GM12874 (cell line): Measurements from ENCODE around the gene C2CD5.

Experiments
- CTCF ChIP-seq: IDR thresholded peaks from 2 replicates; pipeline ENCODE4 v1.5.1; 2011; ENCODE audit warnings: low read depth, mild to moderate bottlenecking, control low read depth, low read length, moderate library complexity; ENCODE audit not compliant: insufficient read depth

C2CD5 gene

GRCh38 chr12:22409377-22410164, 134.8 kb downstream of the C2CD5 start:
- no peak for TF ChIP-seq CTCF

- no peak for TF ChIP-seq CTCF
Observed at GRCh38 chr12:22408610-22409376, 135.5 kb downstream of the C2CD5 start.

- TF ChIP-seq CTCF: no peak
Observed at GRCh38 chr12:22407397-22407796, 136.9 kb downstream of the C2CD5 start.

GRCh38 chr12:22406627-22407026, 137.7 kb downstream of the C2CD5 start:
- TF ChIP-seq CTCF: no peak

GRCh38 chr12:22399464-22400180, 144.7 kb downstream of the C2CD5 start:
- no peak for TF ChIP-seq CTCF
